ENCODE measurements around the gene PTPN23. TPM values are rescaled to one million over a fixed set of nuclear protein-coding genes. Genes with fewer than 3 reads are reported as not detected.

Gene PTPN23
- total and polyA plus RNA-seq, 9 of the 15 experiments (the other 6 are each of a cell fraction or from before 2014, with no cell fraction given), result 0.41 to 58.7 (median 7.2) TPM

- no peak for TF ChIP-seq ZNF395 (CRISPR knock-in tag; IDR thresholded peaks at IDR 0.05)
- TF ChIP-seq, protein P1, sequence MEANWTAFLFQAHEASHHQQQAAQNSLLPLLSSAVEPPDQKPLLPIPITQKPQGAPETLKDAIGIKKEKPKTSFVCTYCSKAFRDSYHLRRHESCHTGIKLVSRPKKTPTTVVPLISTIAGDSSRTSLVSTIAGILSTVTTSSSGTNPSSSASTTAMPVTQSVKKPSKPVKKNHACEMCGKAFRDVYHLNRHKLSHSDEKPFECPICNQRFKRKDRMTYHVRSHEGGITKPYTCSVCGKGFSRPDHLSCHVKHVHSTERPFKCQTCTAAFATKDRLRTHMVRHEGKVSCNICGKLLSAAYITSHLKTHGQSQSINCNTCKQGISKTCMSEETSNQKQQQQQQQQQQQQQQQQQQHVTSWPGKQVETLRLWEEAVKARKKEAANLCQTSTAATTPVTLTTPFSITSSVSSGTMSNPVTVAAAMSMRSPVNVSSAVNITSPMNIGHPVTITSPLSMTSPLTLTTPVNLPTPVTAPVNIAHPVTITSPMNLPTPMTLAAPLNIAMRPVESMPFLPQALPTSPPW (CRISPR knock-in tag; IDR thresholded peaks at IDR 0.05), result peak; percentile 38
- TF ChIP-seq TRIM24 (IDR thresholded peaks at IDR 0.05), result peak in 1 of 2 experiments; percentile 56; a peak in 1 of 4 replicates
- no peak for TF ChIP-seq CHCHD3 (CRISPR knock-in tag; IDR thresholded peaks at IDR 0.05)
- TF ChIP-seq ZNF586 (CRISPR knock-in tag; conservative IDR thresholded peaks at IDR 0.05), result no peak
- TF ChIP-seq, protein P2, sequence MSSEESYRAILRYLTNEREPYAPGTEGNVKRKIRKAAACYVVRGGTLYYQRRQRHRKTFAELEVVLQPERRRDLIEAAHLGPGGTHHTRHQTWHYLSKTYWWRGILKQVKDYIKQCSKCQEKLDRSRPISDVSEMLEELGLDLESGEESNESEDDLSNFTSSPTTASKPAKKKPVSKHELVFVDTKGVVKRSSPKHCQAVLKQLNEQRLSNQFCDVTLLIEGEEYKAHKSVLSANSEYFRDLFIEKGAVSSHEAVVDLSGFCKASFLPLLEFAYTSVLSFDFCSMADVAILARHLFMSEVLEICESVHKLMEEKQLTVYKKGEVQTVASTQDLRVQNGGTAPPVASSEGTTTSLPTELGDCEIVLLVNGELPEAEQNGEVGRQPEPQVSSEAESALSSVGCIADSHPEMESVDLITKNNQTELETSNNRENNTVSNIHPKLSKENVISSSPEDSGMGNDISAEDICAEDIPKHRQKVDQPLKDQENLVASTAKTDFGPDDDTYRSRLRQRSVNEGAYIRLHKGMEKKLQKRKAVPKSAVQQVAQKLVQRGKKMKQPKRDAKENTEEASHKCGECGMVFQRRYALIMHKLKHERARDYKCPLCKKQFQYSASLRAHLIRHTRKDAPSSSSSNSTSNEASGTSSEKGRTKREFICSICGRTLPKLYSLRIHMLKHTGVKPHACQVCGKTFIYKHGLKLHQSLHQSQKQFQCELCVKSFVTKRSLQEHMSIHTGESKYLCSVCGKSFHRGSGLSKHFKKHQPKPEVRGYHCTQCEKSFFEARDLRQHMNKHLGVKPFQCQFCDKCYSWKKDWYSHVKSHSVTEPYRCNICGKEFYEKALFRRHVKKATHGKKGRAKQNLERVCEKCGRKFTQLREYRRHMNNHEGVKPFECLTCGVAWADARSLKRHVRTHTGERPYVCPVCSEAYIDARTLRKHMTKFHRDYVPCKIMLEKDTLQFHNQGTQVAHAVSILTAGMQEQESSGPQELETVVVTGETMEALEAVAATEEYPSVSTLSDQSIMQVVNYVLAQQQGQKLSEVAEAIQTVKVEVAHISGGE (CRISPR knock-in tag; IDR thresholded peaks at IDR 0.05), result peak in 2 of 3 experiments; percentile 73 to 94; a peak in 4 of 6 replicates
- TF ChIP-seq ZFX (CRISPR knock-in tag; IDR thresholded peaks at IDR 0.05), result peak; percentile 57
- no peak for TF ChIP-seq NR1H2 (CRISPR knock-in tag; IDR thresholded peaks at IDR 0.05)
- TF ChIP-seq ZNF124 (CRISPR knock-in tag; IDR thresholded peaks at IDR 0.05), result no peak
- TF ChIP-seq, protein P3, sequence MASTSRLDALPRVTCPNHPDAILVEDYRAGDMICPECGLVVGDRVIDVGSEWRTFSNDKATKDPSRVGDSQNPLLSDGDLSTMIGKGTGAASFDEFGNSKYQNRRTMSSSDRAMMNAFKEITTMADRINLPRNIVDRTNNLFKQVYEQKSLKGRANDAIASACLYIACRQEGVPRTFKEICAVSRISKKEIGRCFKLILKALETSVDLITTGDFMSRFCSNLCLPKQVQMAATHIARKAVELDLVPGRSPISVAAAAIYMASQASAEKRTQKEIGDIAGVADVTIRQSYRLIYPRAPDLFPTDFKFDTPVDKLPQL (IDR thresholded peaks at IDR 0.05; ENCODE audit: extremely low read depth, insufficient read length), result no peak
- no peak for TF ChIP-seq CEBPB (tag; IDR thresholded peaks at IDR 0.05)
- TF ChIP-seq ZEB2 (IDR thresholded peaks at IDR 0.05), result peak; percentile 57; the same call in 1 of the 2 replicates
- no peak for TF ChIP-seq MCM2 (IDR thresholded peaks at IDR 0.05; ENCODE audit: low read depth)
- no peak for TF ChIP-seq MBD2 (IDR thresholded peaks at IDR 0.05; ENCODE audit: borderline replicate concordance, low read depth)
- TF ChIP-seq ZNF778 (CRISPR knock-in tag; IDR thresholded peaks at IDR 0.05), result no peak
- no peak for TF ChIP-seq THRA (IDR thresholded peaks at IDR 0.05)
These were observed 40.0 kb downstream of the PTPN23 start (continued) for GRCh38 chr3:47420511-47421484.
